ENCODE results near the gene DIDO1. TPM values are rescaled to one million over a fixed set of nuclear protein-coding genes. Genes with fewer than 3 reads are reported as not detected.

DIDO1 gene
- polyA plus RNA-seq, 4 donors = 52.4 to 65.6 (median 62.2) TPM

GRCh38 chr20:62951896-62952372 is 25.6 kb upstream of the DIDO1 start:
- no peak for DNase-seq (ENCODE audit: low read depth in 4 of 4, low spot score in 2 of 4)

- no peak for DNase-seq (ENCODE audit: low read depth in 4 of 4, low spot score in 2 of 4)
These were observed 25.0 kb upstream of the DIDO1 start for GRCh38 chr20:62951143-62951895.

GRCh38 chr20:62950741-62951140 is 24.4 kb upstream of the DIDO1 start:
- DNase-seq (ENCODE audit: low read depth in 4 of 4, low spot score in 2 of 4) = no peak

GRCh38 chr20:62949962-62950361 is 23.7 kb upstream of the DIDO1 start:
- no peak for DNase-seq (ENCODE audit: low read depth in 4 of 4, low spot score in 2 of 4)

- no peak for DNase-seq (ENCODE audit: low read depth in 4 of 4, low spot score in 2 of 4)
These were observed 23.0 kb upstream of the DIDO1 start for GRCh38 chr20:62949153-62949821.

- no peak for DNase-seq (ENCODE audit: low read depth in 4 of 4, low spot score in 2 of 4)
These were observed 21.4 kb upstream of the DIDO1 start for GRCh38 chr20:62947532-62948300.

- DNase-seq (ENCODE audit: low read depth in 4 of 4, low spot score in 2 of 4) = no peak
These were observed 20.6 kb upstream of the DIDO1 start for GRCh38 chr20:62946918-62947317.

- no peak for DNase-seq (ENCODE audit: low read depth in 4 of 4, low spot score in 2 of 4)
These were observed 19.6 kb upstream of the DIDO1 start for GRCh38 chr20:62945771-62946339.

- no peak for DNase-seq (ENCODE audit: low read depth in 4 of 4, low spot score in 2 of 4)
These were observed 18.4 kb upstream of the DIDO1 start for GRCh38 chr20:62944746-62945145.

GRCh38 chr20:62944184-62944583 is 17.9 kb upstream of the DIDO1 start:
- DNase-seq (ENCODE audit: low read depth in 4 of 4, low spot score in 2 of 4) = no peak

GRCh38 chr20:62943396-62943795 is 17.1 kb upstream of the DIDO1 start:
- no peak for DNase-seq (ENCODE audit: low read depth in 4 of 4, low spot score in 2 of 4)

GRCh38 chr20:62942456-62942855 is 16.2 kb upstream of the DIDO1 start:
- no peak for DNase-seq (ENCODE audit: low read depth in 4 of 4, low spot score in 2 of 4)

- no peak for DNase-seq (ENCODE audit: low read depth in 4 of 4, low spot score in 2 of 4)
These were observed 15.5 kb upstream of the DIDO1 start for GRCh38 chr20:62941792-62942191.

GRCh38 chr20:62940875-62941274 is 14.6 kb upstream of the DIDO1 start:
- DNase-seq (ENCODE audit: low read depth in 4 of 4, low spot score in 2 of 4) = no peak

- DNase-seq (ENCODE audit: low read depth in 4 of 4, low spot score in 2 of 4) = no peak
These were observed 12.0 kb upstream of the DIDO1 start, which contains the start of gene GID8 for GRCh38 chr20:62938105-62938888. Gene GID8, plus strand, starts transcription at chr20:62938147. Its CDS starts 3,356 bp downstream, at chr20:62941503.

- DNase-seq (ENCODE audit: low read depth in 4 of 4, low spot score in 2 of 4) = peak; percentile 81 to 97 (median 94)
These were observed 11.2 kb upstream of the DIDO1 start for GRCh38 chr20:62937268-62938104.

- DNase-seq (ENCODE audit: low read depth in 4 of 4, low spot score in 2 of 4) = no peak
These were observed 9.8 kb upstream of the DIDO1 start for GRCh38 chr20:62935968-62936585.

GRCh38 chr20:62935204-62935967 is 9.1 kb upstream of the DIDO1 start:
- no peak for DNase-seq (ENCODE audit: low read depth in 4 of 4, low spot score in 2 of 4)

Data from left renal cortex interstitium (tissue), 4 donors.